GM12878 (cell line): ENCODE measurements around the gene TM9SF2. TPM values are rescaled to one million over a fixed set of nuclear protein-coding genes. Genes with fewer than 3 reads are reported as not detected.
A peak's percentile ranks its signal among the peaks of the same experiment; 100 is the strongest.

Experiments used
- BMI1 ChIP-seq: fragments of 450-650 bp; IDR thresholded peaks from 2 replicates; pipeline ENCODE4 v1.6.1; 2016; ENCODE audit warnings: mild to moderate bottlenecking, moderate library complexity, borderline replicate concordance
- CBX3 ChIP-seq: fragments of 200-600 bp; sonication (generic); IDR thresholded peaks from 2 replicates; pipeline ENCODE4 v1.6.1; 2016; ENCODE audit warnings: low read depth, borderline replicate concordance
- CBX5 ChIP-seq: sonication (generic); IDR thresholded peaks from 2 replicates; pipeline ENCODE4 v1.6.1; 2016; ENCODE audit warnings: low read depth, moderate library complexity, mild to moderate bottlenecking, inconsistent platforms
- CREB1 ChIP-seq: IDR thresholded peaks from 2 replicates; pipeline ENCODE4 v1.6.1; 2012; ENCODE audit warnings: low read depth, mild to moderate bottlenecking, inconsistent platforms
- EED ChIP-seq: sonication (generic); IDR thresholded peaks from 2 replicates; pipeline ENCODE4 v1.6.1; 2016; ENCODE audit warnings: antibody characterized with exemption, low read depth
- EZH2 ChIP-seq: IDR thresholded peaks from 2 replicates; pipeline ENCODE4 v1.6.1; 2012; ENCODE audit warnings: low read depth, mild to moderate bottlenecking, control low read depth, inconsistent platforms, low read length, borderline replicate concordance; ENCODE audit not compliant: control insufficient read depth
- GABPA ChIP-seq: IDR thresholded peaks from 2 replicates; pipeline ENCODE4 v1.6.1; 2014; ENCODE audit warnings: antibody characterized with exemption, low read depth, mild to moderate bottlenecking, inconsistent platforms
- HDGF ChIP-seq: fragments of 450-650 bp; IDR thresholded peaks from 2 replicates; pipeline ENCODE4 v1.6.1; 2016; ENCODE audit warnings: antibody characterized with exemption
- JUNB ChIP-seq: IDR thresholded peaks from 2 replicates; pipeline ENCODE4 v1.6.1; 2016; ENCODE audit warnings: antibody characterized with exemption, mild to moderate bottlenecking
- KDM1A ChIP-seq: fragments of 200-600 bp; sonication (generic); IDR thresholded peaks from 2 replicates; pipeline ENCODE4 v1.6.1; 2016; ENCODE audit warnings: borderline replicate concordance
- KLF5 ChIP-seq: fragments of 450-650 bp; IDR thresholded peaks from 2 replicates; pipeline ENCODE4 v1.6.1; 2014; ENCODE audit warnings: mild to moderate bottlenecking; ENCODE audit not compliant: partially characterized antibody
- NFXL1 ChIP-seq: fragments of 450-650 bp; IDR thresholded peaks from 2 replicates; pipeline ENCODE4 v1.6.1; 2017; ENCODE audit warnings: antibody characterized with exemption, mild to moderate bottlenecking, borderline replicate concordance
- NFYA ChIP-seq: IDR thresholded peaks from 2 replicates; pipeline ENCODE4 v1.6.1; 2011; ENCODE audit warnings: low read depth, mild to moderate bottlenecking, low read length, improper control_type of control experiment, borderline replicate concordance
- NR2C2 ChIP-seq: IDR thresholded peaks from 2 replicates; pipeline ENCODE4 v1.6.1; 2011; ENCODE audit warnings: borderline replicate concordance, low read depth; ENCODE audit not compliant: control insufficient read depth, insufficient read length
- POU2F2 ChIP-seq: IDR thresholded peaks from 3 replicates; pipeline ENCODE4 v1.6.1; 2011; ENCODE audit warnings: low read depth, mild to moderate bottlenecking, low read length, borderline replicate concordance
- SMAD1 ChIP-seq: fragments of 450-650 bp; IDR thresholded peaks from 2 replicates; pipeline ENCODE4 v1.6.1; 2018; ENCODE audit warnings: mild to moderate bottlenecking, low read depth; ENCODE audit not compliant: partially characterized antibody
- SUZ12 ChIP-seq: fragments of 200-600 bp; sonication (generic); IDR thresholded peaks from one replicate; pipeline ENCODE4 v1.6.1; 2018; ENCODE audit warnings: antibody characterized with exemption, mild to moderate bottlenecking; ENCODE audit not compliant: unreplicated experiment
- TCF3 ChIP-seq: IDR thresholded peaks from 2 replicates; pipeline ENCODE4 v1.6.1; 2012; ENCODE audit warnings: low read depth, mild to moderate bottlenecking, low read length, borderline replicate concordance; ENCODE audit not compliant: insufficient read depth
- YY1 ChIP-seq: IDR thresholded peaks from 2 replicates; pipeline ENCODE4 v1.6.1; 2011; ENCODE audit warnings: low read depth, mild to moderate bottlenecking, low read length
- polyA plus RNA-seq, 11 experiments: library from polyadenylated mRNA; depleted of rRNA in 4 of 11; unstranded in 6 of 11; stranded (reverse) in 5 of 11; fragments of >200 nt; fragmentation: Nextera tagmentation in 4 of 11; fragmentation: Illumina TruSeq in 1 of 11; extraction: Ambion mirVana in 4 of 11; extraction: Trizol in 1 of 11; gene quantifications; 1 replicate in 1 of 11; 2 replicates in 10 of 11; pipeline versions ENCODE4 v1.2.1 to v1.2.3, GENCODE V29; 2011 to 2016; ENCODE audit warnings: inconsistent platforms in 2 of 11, missing spikeins in 2 of 11, low read depth in 1 of 11
- total RNA-seq, 4 experiments: library from RNA; depleted of rRNA in 3 of 4; stranded (reverse); fragments of >200 nt in 3 of 4; fragmentation: Illumina TruSeq in 1 of 4; extraction: Trizol in 1 of 4; gene quantifications; 2 replicates each; pipeline versions ENCODE4 v1.2.1 to v1.2.3, GENCODE V29; 2013 to 2021
- TF ChIP-seq, protein P1 (sequence below): fragments of 450-650 bp; IDR thresholded peaks from 2 replicates; pipeline ENCODE4 v1.6.1; 2017; ENCODE audit warnings: mild to moderate bottlenecking, moderate library complexity
- TF ChIP-seq, protein P2 (sequence below): fragments of 450-650 bp; IDR thresholded peaks from 2 replicates; pipeline ENCODE4 v1.6.1; 2016; ENCODE audit warnings: mild to moderate bottlenecking, moderate library complexity, borderline replicate concordance
- TF ChIP-seq, protein P3 (sequence below): IDR thresholded peaks from 2 replicates; pipeline ENCODE4 v1.6.1; 2012; ENCODE audit warnings: low read depth, low read length, improper control_type of control experiment

Gene TM9SF2
- total and polyA plus RNA-seq, 10 of the 15 experiments (the other 5 are each of a cell fraction or from before 2014, with no cell fraction given) = 34.6 to 128 (median 79.2) TPM

DNA sequence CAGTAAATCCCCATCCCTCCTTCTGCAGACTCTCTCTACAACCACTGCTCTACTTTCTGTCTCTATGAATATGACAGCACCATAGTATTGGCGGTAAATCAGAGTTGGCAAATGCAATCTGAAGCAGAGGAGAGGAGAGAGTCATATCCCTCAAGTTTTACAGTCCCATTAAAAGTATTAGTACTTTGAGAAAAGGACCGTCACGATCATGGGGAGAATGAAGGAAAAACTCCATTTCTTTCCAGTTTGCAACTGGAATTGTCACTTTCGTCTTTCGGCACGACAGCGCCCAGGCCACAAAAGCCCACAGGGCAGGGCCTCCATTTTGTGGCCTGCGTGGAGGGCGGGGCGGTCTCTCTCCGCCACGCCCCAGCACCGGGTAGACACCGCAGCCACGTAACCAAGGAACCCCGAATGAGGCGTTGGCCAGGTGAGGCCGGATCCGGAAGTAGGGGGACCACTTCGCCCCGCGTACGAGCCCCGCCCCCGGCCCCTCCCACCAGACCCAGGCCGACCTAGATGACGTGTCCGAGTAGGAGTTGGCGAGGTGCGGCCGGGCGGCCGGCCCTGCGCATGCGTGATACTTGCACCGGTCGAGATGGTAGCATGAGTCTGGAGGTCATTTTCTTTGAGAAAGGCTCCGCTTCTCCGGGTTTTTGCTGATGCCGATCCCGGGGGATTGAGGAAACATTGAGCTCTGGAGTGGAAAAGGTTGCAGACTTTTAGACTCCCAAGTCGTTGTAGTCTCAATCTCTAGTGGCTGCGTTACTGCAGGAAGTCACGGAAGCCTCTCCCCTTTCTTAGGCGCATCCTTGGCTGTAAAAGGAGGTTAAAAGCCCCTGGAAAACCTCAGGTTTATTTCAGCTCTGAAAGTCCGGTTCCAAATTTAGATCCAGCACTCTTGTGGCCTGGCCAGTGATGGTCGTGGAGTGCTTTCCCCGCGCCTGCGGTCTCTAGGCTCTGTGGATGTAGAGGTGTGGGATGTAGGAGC is 2.8 kb upstream of the TM9SF2 start (continued):
- TF ChIP-seq TCF3 (no peak), CBX5 (no peak), POU2F2 (peak; percentile 40; the same call in 1 of the 3 replicates), SMAD1 (no peak), JUNB (no peak), EZH2 (no peak), NR2C2 (no peak), SUZ12 (no peak), KLF5 (peak; percentile 51), BMI1 (no peak), HDGF (0 out of 2 replicates have a peak, but pooled peaks have one; percentile 30), GABPA (peak; percentile 94), KDM1A (no peak), YY1 (peak; percentile 89), EED (peak; percentile 72; the same call in 1 of the 2 replicates), CBX3 (no peak), CREB1 (peak; percentile 89), NFXL1 (no peak), NFYA (no peak)
- TF ChIP-seq, protein P1, sequence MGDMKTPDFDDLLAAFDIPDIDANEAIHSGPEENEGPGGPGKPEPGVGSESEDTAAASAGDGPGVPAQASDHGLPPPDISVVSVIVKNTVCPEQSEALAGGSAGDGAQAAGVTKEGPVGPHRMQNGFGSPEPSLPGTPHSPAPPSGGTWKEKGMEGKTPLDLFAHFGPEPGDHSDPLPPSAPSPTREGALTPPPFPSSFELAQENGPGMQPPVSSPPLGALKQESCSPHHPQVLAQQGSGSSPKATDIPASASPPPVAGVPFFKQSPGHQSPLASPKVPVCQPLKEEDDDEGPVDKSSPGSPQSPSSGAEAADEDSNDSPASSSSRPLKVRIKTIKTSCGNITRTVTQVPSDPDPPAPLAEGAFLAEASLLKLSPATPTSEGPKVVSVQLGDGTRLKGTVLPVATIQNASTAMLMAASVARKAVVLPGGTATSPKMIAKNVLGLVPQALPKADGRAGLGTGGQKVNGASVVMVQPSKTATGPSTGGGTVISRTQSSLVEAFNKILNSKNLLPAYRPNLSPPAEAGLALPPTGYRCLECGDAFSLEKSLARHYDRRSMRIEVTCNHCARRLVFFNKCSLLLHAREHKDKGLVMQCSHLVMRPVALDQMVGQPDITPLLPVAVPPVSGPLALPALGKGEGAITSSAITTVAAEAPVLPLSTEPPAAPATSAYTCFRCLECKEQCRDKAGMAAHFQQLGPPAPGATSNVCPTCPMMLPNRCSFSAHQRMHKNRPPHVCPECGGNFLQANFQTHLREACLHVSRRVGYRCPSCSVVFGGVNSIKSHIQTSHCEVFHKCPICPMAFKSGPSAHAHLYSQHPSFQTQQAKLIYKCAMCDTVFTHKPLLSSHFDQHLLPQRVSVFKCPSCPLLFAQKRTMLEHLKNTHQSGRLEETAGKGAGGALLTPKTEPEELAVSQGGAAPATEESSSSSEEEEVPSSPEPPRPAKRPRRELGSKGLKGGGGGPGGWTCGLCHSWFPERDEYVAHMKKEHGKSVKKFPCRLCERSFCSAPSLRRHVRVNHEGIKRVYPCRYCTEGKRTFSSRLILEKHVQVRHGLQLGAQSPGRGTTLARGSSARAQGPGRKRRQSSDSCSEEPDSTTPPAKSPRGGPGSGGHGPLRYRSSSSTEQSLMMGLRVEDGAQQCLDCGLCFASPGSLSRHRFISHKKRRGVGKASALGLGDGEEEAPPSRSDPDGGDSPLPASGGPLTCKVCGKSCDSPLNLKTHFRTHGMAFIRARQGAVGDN = peak; percentile 26; the same call in 1 of the 2 replicates
- TF ChIP-seq, protein P2, sequence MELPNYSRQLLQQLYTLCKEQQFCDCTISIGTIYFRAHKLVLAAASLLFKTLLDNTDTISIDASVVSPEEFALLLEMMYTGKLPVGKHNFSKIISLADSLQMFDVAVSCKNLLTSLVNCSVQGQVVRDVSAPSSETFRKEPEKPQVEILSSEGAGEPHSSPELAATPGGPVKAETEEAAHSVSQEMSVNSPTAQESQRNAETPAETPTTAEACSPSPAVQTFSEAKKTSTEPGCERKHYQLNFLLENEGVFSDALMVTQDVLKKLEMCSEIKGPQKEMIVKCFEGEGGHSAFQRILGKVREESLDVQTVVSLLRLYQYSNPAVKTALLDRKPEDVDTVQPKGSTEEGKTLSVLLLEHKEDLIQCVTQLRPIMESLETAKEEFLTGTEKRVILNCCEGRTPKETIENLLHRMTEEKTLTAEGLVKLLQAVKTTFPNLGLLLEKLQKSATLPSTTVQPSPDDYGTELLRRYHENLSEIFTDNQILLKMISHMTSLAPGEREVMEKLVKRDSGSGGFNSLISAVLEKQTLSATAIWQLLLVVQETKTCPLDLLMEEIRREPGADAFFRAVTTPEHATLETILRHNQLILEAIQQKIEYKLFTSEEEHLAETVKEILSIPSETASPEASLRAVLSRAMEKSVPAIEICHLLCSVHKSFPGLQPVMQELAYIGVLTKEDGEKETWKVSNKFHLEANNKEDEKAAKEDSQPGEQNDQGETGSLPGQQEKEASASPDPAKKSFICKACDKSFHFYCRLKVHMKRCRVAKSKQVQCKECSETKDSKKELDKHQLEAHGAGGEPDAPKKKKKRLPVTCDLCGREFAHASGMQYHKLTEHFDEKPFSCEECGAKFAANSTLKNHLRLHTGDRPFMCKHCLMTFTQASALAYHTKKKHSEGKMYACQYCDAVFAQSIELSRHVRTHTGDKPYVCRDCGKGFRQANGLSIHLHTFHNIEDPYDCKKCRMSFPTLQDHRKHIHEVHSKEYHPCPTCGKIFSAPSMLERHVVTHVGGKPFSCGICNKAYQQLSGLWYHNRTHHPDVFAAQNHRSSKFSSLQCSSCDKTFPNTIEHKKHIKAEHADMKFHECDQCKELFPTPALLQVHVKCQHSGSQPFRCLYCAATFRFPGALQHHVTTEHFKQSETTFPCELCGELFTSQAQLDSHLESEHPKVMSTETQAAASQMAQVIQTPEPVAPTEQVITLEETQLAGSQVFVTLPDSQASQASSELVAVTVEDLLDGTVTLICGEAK = peak; percentile 96
- TF ChIP-seq, protein P3, sequence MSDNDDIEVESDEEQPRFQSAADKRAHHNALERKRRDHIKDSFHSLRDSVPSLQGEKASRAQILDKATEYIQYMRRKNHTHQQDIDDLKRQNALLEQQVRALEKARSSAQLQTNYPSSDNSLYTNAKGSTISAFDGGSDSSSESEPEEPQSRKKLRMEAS = peak; percentile 46; the same call in 1 of the 2 replicates
